ENCODE results near the gene KLKB1.

DNA sequence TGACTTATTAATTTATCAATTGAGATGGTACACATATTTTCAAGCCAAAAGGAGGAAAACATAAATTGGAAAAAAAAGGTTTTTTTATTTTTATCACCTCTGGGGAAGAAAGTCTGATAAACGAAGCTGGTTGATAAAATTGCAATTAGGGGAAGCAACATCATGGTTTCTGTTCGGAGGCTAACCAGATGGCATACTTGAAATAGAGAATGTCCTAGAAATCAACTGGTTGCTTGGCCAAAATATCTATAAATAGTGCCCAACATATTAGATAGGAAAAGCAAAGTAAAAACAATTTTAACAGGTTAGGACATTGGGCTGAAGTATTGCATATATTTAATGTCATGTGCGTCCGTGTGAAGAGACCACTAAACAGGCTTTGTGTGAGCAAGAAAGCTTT is 14.3 kb downstream of the KLKB1 start:
- TF ChIP-seq POLR2A (IDR thresholded peaks at IDR 0.05) (no peak), EP300 (IDR thresholded peaks at IDR 0.05) (no peak)
- TF ChIP-seq, protein P1, sequence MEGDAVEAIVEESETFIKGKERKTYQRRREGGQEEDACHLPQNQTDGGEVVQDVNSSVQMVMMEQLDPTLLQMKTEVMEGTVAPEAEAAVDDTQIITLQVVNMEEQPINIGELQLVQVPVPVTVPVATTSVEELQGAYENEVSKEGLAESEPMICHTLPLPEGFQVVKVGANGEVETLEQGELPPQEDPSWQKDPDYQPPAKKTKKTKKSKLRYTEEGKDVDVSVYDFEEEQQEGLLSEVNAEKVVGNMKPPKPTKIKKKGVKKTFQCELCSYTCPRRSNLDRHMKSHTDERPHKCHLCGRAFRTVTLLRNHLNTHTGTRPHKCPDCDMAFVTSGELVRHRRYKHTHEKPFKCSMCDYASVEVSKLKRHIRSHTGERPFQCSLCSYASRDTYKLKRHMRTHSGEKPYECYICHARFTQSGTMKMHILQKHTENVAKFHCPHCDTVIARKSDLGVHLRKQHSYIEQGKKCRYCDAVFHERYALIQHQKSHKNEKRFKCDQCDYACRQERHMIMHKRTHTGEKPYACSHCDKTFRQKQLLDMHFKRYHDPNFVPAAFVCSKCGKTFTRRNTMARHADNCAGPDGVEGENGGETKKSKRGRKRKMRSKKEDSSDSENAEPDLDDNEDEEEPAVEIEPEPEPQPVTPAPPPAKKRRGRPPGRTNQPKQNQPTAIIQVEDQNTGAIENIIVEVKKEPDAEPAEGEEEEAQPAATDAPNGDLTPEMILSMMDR (IDR thresholded peaks at IDR 0.05) = no peak
